Upper lobe of left lung (tissue), 6 donors: ENCODE results near the gene LSM14A. TPM values are rescaled to one million over a fixed set of nuclear protein-coding genes. Genes with fewer than 3 reads are reported as not detected.

Experiments
- ATAC-seq, 2 donors: fragments of 200-7000 bp; cut with Tn5 transposase; one replicate each; pipeline ENCODE4 v1.9.1; 2022; ENCODE audit warnings: mild to moderate bottlenecking in 2 of 2, moderate library complexity in 2 of 2; ENCODE audit not compliant: low FRiP score in 2 of 2
- DNase-seq, 2 donors: peaks; one replicate each; pipeline ENCODE4 v3.0.0-alpha.2; 2019 to 2020
- H3K27ac ChIP-seq, 4 donors: fragments of 200-600 bp; sonication (generic); one replicate each; pipeline ENCODE4 v1.5.1; 2016 to 2019
- H3K27me3 ChIP-seq, 4 donors: fragments of 200-600 bp; sonication (generic); one replicate each; pipeline ENCODE4 v1.5.1; 2017 to 2019
- H3K36me3 ChIP-seq, 4 donors: fragments of 200-600 bp; sonication (generic); one replicate each; pipeline ENCODE4 v1.5.1; 2016 to 2019
- H3K4me1 ChIP-seq, 4 donors: fragments of 200-600 bp; sonication (generic); one replicate each; pipeline ENCODE4 v1.5.1; 2018 to 2019
- H3K4me3 ChIP-seq, 4 donors: fragments of 200-600 bp; sonication (generic); one replicate each; pipeline ENCODE4 v1.5.1; 2017 to 2019; ENCODE audit warnings: mild to moderate bottlenecking in 2 of 4, moderate library complexity in 1 of 4
- H3K9me3 ChIP-seq, 4 donors: fragments of 200-600 bp; sonication (generic); one replicate each; pipeline ENCODE4 v1.5.1; 2018 to 2019
- CTCF ChIP-seq, 6 experiments: fragments of 450-650 bp in 4 of 6; fragments of 200-600 bp in 2 of 6; sonication (generic) in 2 of 6; IDR thresholded peaks; one replicate each; pipeline ENCODE4 v1.5.1; 2016 to 2019; ENCODE audit warnings: antibody characterized with exemption in 6 of 6
- EP300 ChIP-seq, 4 donors: sonication (generic); formaldehyde crosslinking; IDR thresholded peaks; one replicate each; pipeline ENCODE4 v1.5.1; 2017; ENCODE audit warnings: antibody characterized with exemption in 4 of 4, control low read depth in 2 of 4
- POLR2A ChIP-seq, 4 donors: fragments of 450-650 bp; IDR thresholded peaks; one replicate each; pipeline ENCODE4 v1.5.1; 2016 to 2017; ENCODE audit warnings: antibody characterized with exemption in 4 of 4, mild to moderate bottlenecking in 2 of 4
- POLR2AphosphoS5 ChIP-seq, 2 donors: sonication (generic); formaldehyde crosslinking; IDR thresholded peaks; one replicate each; pipeline ENCODE4 v1.5.1; 2017; ENCODE audit warnings: antibody characterized with exemption in 2 of 2
- WGBS, 2 donors: methylation state at CpG; one replicate each; pipeline ENCODE4 v1.1.5; 2017 to 2018; 5-methylcytosine and 5-hydroxymethylcytosine counted together
- total RNA-seq, 6 donors: library from RNA; depleted of rRNA in 4 of 6; stranded (reverse); fragments of >200 nt in 4 of 6; gene quantifications; one replicate each; pipeline versions ENCODE4 v1.1.0 to v1.2.1, GENCODE V29; 2016 to 2021
- donor health status: DM: no; HTN: no; CAD: no; lungs with moderate emphysema.
- donor health status: DM: no; HTN: yes; CAD: no; lungs with severe emphysema.

LSM14A gene
- total RNA-seq, 6 donors from 2014 or later = 85.2 to 212 (median 96.3) TPM

GRCh38 chr19:34260771-34261173 is 88.5 kb downstream of the LSM14A start:
- H3K9me3 ChIP-seq = no peaks in the 10 kb centered on the region
- WGBS, 2 donors = 52 to 62% methylated on average over 5 to 6 of the region's 6 CpGs
- no peak overlapping the region for H3K4me3 ChIP-seq
- no peaks in the 10 kb centered on the region for H3K27me3 ChIP-seq
- peaks cover 19 to 43% (median 35%) of the 10 kb centered on the region in 4 donors for H3K4me1 ChIP-seq
- ATAC-seq (peak in 1 of 2 donors; percentile 55), DNase-seq (no peak)
- peak overlapping the region in 3 of 4 donors; percentile 18 to 35 (median 21) for H3K27ac ChIP-seq
- no peaks in the 10 kb centered on the region for H3K36me3 ChIP-seq
- TF ChIP-seq POLR2A (IDR thresholded peaks at IDR 0.05) = no peak
- TF ChIP-seq POLR2AphosphoS5 (IDR thresholded peaks at IDR 0.05) = no peak
- TF ChIP-seq EP300 (IDR thresholded peaks at IDR 0.05) = no peak
- TF ChIP-seq CTCF (IDR thresholded peaks at IDR 0.05) = no peak

- no peak for TF ChIP-seq POLR2AphosphoS5 (IDR thresholded peaks at IDR 0.05)
- no peak for TF ChIP-seq CTCF (IDR thresholded peaks at IDR 0.05)
- TF ChIP-seq EP300 (IDR thresholded peaks at IDR 0.05) = no peak
- TF ChIP-seq POLR2A (IDR thresholded peaks at IDR 0.05) = no peak
- Histone ChIP-seq H3K36me3 (no peaks in the 10 kb centered on the region), H3K4me1 (peaks cover 15 to 43% (median 31%) of the 10 kb centered on the region in 4 donors), H3K9me3 (no peaks in the 10 kb centered on the region), H3K27ac (peak overlapping the region in 3 of 4 donors; percentile 3 to 35 (median 18)), H3K4me3 (no peak overlapping the region), H3K27me3 (no peaks in the 10 kb centered on the region)
- no peak for DNase-seq
- ATAC-seq = peak; percentile 44 to 78
- WGBS, 2 donors = 63 to 79% methylated on average over 6 of the region's 6 CpGs
Measured at GRCh38 chr19:34261334-34262109, 89.2 kb downstream of the LSM14A start.

- Histone ChIP-seq H3K4me1 (peaks cover 21 to 43% (median 30%) of the 10 kb centered on the region in 4 donors), H3K27ac (no peak overlapping the region), H3K9me3 (no peaks in the 10 kb centered on the region), H3K36me3 (no peaks in the 10 kb centered on the region), H3K4me3 (no peak overlapping the region), H3K27me3 (no peaks in the 10 kb centered on the region)
- no peak for ATAC-seq
- TF ChIP-seq EP300 (IDR thresholded peaks at IDR 0.05) (no peak), CTCF (IDR thresholded peaks at IDR 0.05) (no peak), POLR2AphosphoS5 (IDR thresholded peaks at IDR 0.05) (no peak), POLR2A (IDR thresholded peaks at IDR 0.05) (no peak)
- DNase-seq = no peak
- 76 to 77% methylated on average over 8 of the region's 8 CpGs for WGBS, 2 donors
Measured at GRCh38 chr19:34263745-34264237, 91.5 kb downstream of the LSM14A start.

GRCh38 chr19:34265221-34265650 is 92.9 kb downstream of the LSM14A start:
- ATAC-seq (no peak), DNase-seq (no peak)
- peak overlapping the region; percentile 42 to 83 (median 67) for H3K27ac ChIP-seq
- peak overlapping the region in 3 of 4 donors; percentile 23 to 46 (median 30) for H3K4me3 ChIP-seq
- H3K9me3 ChIP-seq = no peaks in the 10 kb centered on the region
- no peaks in the 10 kb centered on the region for H3K36me3 ChIP-seq
- 46 to 48% methylated on average over 5 to 6 of the region's 6 CpGs for WGBS, 2 donors
- H3K27me3 ChIP-seq = no peaks in the 10 kb centered on the region
- H3K4me1 ChIP-seq = peaks cover 32 to 45% (median 35%) of the 10 kb centered on the region in 4 donors
- TF ChIP-seq POLR2A (IDR thresholded peaks at IDR 0.05) (peak in 1 of 4 donors; percentile 14), POLR2AphosphoS5 (IDR thresholded peaks at IDR 0.05) (peak in 1 of 2 donors; percentile 37), CTCF (IDR thresholded peaks at IDR 0.05) (no peak), EP300 (IDR thresholded peaks at IDR 0.05) (no peak)
